IPS DF 6.9 (cell line): ENCODE results near the gene GGCX.
A peak's percentile ranks its signal among the peaks of the same experiment; 100 is the strongest.

Source experiments
- DNase-seq: peaks from one replicate; pipeline ENCODE4 v3.0.0-alpha.2; 2013; ENCODE audit warnings: low read depth, low spot score
- H3K27ac ChIP-seq: one replicate; pipeline ENCODE4 v1.5.1; 2013; ENCODE audit warnings: low read length, control low read depth
- H3K27me3 ChIP-seq: 2 replicates; pipeline ENCODE4 v1.6.1; 2013; ENCODE audit warnings: mild to moderate bottlenecking, low read length; ENCODE audit not compliant: control insufficient read depth, insufficient read depth
- H3K36me3 ChIP-seq: 2 replicates; pipeline ENCODE4 v1.6.1; 2013; ENCODE audit warnings: low read length; ENCODE audit not compliant: control insufficient read depth, insufficient read depth
- H3K4me1 ChIP-seq: 2 replicates; pipeline ENCODE4 v1.6.1; 2013; ENCODE audit warnings: low read length; ENCODE audit not compliant: control insufficient read depth, insufficient read depth
- H3K4me3 ChIP-seq: 2 replicates; pipeline ENCODE4 v1.5.1; 2013; ENCODE audit warnings: mild to moderate bottlenecking, low read length
- H3K9me3 ChIP-seq: 2 replicates; pipeline ENCODE4 v1.6.1; 2013; ENCODE audit warnings: low read length, inconsistent platforms; ENCODE audit not compliant: control insufficient read depth, insufficient read depth
- WGBS: extraction: QIAGEN DNeasy Blood & Tissue Kit; methylation state at CpG from one replicate; pipeline ENCODE4 v1.1.7; 2013; ENCODE audit warnings: mixed read lengths, missing lambda C conversion rate; ENCODE audit not compliant: insufficient read length, insufficient coverage; 5-methylcytosine and 5-hydroxymethylcytosine counted together

Gene GGCX

GRCh38 chr2:85584354-85584856 is 23.1 kb upstream of the GGCX start, which contains the start of gene VAMP5:
Gene VAMP5 (plus strand): TSS chr2:85584431. CDS start chr2:85584491, 60 bp downstream.
- H3K9me3 ChIP-seq = no peaks in the 10 kb centered on the region
- no peaks in the 10 kb centered on the region; the same call in 1 of the 2 replicates for H3K36me3 ChIP-seq
- DNase-seq = no peak
- H3K27ac ChIP-seq = no peak within 1 kb of the TSS
- no peaks in the 10 kb centered on the region for H3K4me1 ChIP-seq
- WGBS = no CpG with 5 or more reads among the region's 52 CpGs
- H3K27me3 ChIP-seq = peaks cover 9% of the 10 kb centered on the region; the same call in 1 of the 2 replicates
- peak within 1 kb of the TSS; percentile 28; the same call in 1 of the 2 replicates for H3K4me3 ChIP-seq

- Histone ChIP-seq H3K27ac (no peak overlapping the region), H3K36me3 (no peaks in the 10 kb centered on the region; the same call in 1 of the 2 replicates), H3K4me3 (peak overlapping the region; percentile 28; the same call in 1 of the 2 replicates), H3K27me3 (peaks cover 9% of the 10 kb centered on the region; the same call in 1 of the 2 replicates), H3K4me1 (peaks cover 4% of the 10 kb centered on the region), H3K9me3 (no peaks in the 10 kb centered on the region)
- WGBS = no CpG with 5 or more reads among the region's 16 CpGs
- DNase-seq = no peak
Measured at GRCh38 chr2:85583667-85584353, 22.5 kb upstream of the GGCX start.

GRCh38 chr2:85582492-85582891 is 21.2 kb upstream of the GGCX start:
- Histone ChIP-seq H3K27ac (no peak overlapping the region), H3K36me3 (no peaks in the 10 kb centered on the region), H3K27me3 (peaks cover 9% of the 10 kb centered on the region; the same call in 1 of the 2 replicates), H3K9me3 (no peaks in the 10 kb centered on the region), H3K4me1 (peaks cover 5% of the 10 kb centered on the region), H3K4me3 (no peak overlapping the region)
- no CpG with 5 or more reads among the region's 1 CpG for WGBS
- no peak for DNase-seq

- no peak for DNase-seq
- Histone ChIP-seq H3K4me3 (no peak overlapping the region), H3K27me3 (peaks cover 9% of the 10 kb centered on the region; the same call in 1 of the 2 replicates), H3K36me3 (no peaks in the 10 kb centered on the region), H3K27ac (no peak overlapping the region), H3K9me3 (no peaks in the 10 kb centered on the region), H3K4me1 (peaks cover 5% of the 10 kb centered on the region)
- WGBS = no CpG with 5 or more reads among the region's 3 CpGs
Measured at GRCh38 chr2:85580206-85580605, 18.9 kb upstream of the GGCX start.

- Histone ChIP-seq H3K36me3 (no peaks in the 10 kb centered on the region), H3K4me3 (no peak overlapping the region), H3K4me1 (peaks cover 5% of the 10 kb centered on the region), H3K27ac (no peak overlapping the region), H3K27me3 (peaks cover 5% of the 10 kb centered on the region; the same call in 1 of the 2 replicates), H3K9me3 (no peaks in the 10 kb centered on the region)
- no peak for DNase-seq
- WGBS = no CpG with 5 or more reads among the region's 6 CpGs
Measured at GRCh38 chr2:85579266-85579935, 18.1 kb upstream of the GGCX start.

- WGBS = no CpG with 5 or more reads among the region's 19 CpGs
- Histone ChIP-seq H3K9me3 (no peaks in the 10 kb centered on the region), H3K4me1 (peaks cover 5% of the 10 kb centered on the region), H3K27me3 (no peaks in the 10 kb centered on the region; the same call in 1 of the 2 replicates), H3K4me3 (no peak overlapping the region; the same call in 1 of the 2 replicates), H3K27ac (no peak overlapping the region), H3K36me3 (no peaks in the 10 kb centered on the region)
- DNase-seq = no peak
Measured at GRCh38 chr2:85578243-85579180, 17.2 kb upstream of the GGCX start.

GRCh38 chr2:85577386-85578242 is 16.3 kb upstream of the GGCX start, which contains the start of gene VAMP8:
Gene VAMP8 (plus strand): TSS chr2:85577586. CDS start chr2:85577647, 61 bp downstream.
- H3K9me3 ChIP-seq = no peaks in the 10 kb centered on the region
- H3K4me1 ChIP-seq = peaks cover 5% of the 10 kb centered on the region
- H3K27ac ChIP-seq = no peak within 1 kb of the TSS
- WGBS = no CpG with 5 or more reads among the region's 19 CpGs
- no peaks in the 10 kb centered on the region for H3K27me3 ChIP-seq
- peak; percentile 52 for DNase-seq
- no peaks in the 10 kb centered on the region for H3K36me3 ChIP-seq
- H3K4me3 ChIP-seq = peak within 1 kb of the TSS; percentile 30; the same call in 1 of the 2 replicates

GRCh38 chr2:85577063-85577385 is 15.7 kb upstream of the GGCX start:
- no peak overlapping the region for H3K4me3 ChIP-seq
- no CpG with 5 or more reads among the region's 3 CpGs for WGBS
- H3K27ac ChIP-seq = no peak overlapping the region
- no peaks in the 10 kb centered on the region for H3K36me3 ChIP-seq
- no peak for DNase-seq
- no peaks in the 10 kb centered on the region for H3K9me3 ChIP-seq
- H3K27me3 ChIP-seq = no peaks in the 10 kb centered on the region
- peaks cover 5% of the 10 kb centered on the region for H3K4me1 ChIP-seq

- no peak overlapping the region for H3K27ac ChIP-seq
- no peaks in the 10 kb centered on the region for H3K9me3 ChIP-seq
- peaks cover 6% of the 10 kb centered on the region for H3K27me3 ChIP-seq
- H3K4me3 ChIP-seq = no peak overlapping the region
- WGBS = no CpG with 5 or more reads among the region's 8 CpGs
- H3K36me3 ChIP-seq = no peaks in the 10 kb centered on the region
- DNase-seq = no peak
- H3K4me1 ChIP-seq = peaks cover 5% of the 10 kb centered on the region
Measured at GRCh38 chr2:85575739-85576138, 14.4 kb upstream of the GGCX start.
